ENCODE data around the gene C1QTNF8.

DNA sequence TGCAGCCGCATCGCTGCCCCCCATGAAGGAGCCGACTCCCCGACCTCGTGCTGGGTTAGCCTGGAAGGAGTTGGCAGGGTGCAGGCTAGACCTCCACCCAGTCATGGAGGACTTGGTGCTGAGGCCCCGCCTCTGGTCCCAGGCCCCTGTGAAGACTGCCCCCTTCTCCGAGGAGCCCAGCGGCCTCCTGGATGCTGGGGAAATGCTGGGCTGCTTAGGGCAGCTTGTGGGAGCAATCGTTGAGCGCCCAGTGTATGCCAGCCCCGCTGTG lies 21.7 kb downstream of the C1QTNF8 start:
- TF ChIP-seq, protein P1, sequence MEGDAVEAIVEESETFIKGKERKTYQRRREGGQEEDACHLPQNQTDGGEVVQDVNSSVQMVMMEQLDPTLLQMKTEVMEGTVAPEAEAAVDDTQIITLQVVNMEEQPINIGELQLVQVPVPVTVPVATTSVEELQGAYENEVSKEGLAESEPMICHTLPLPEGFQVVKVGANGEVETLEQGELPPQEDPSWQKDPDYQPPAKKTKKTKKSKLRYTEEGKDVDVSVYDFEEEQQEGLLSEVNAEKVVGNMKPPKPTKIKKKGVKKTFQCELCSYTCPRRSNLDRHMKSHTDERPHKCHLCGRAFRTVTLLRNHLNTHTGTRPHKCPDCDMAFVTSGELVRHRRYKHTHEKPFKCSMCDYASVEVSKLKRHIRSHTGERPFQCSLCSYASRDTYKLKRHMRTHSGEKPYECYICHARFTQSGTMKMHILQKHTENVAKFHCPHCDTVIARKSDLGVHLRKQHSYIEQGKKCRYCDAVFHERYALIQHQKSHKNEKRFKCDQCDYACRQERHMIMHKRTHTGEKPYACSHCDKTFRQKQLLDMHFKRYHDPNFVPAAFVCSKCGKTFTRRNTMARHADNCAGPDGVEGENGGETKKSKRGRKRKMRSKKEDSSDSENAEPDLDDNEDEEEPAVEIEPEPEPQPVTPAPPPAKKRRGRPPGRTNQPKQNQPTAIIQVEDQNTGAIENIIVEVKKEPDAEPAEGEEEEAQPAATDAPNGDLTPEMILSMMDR (conservative IDR thresholded peaks at IDR 0.05 in 1 of 2, IDR thresholded peaks at IDR 0.05 in 1 of 2; ENCODE audit: extremely low read depth in 1 of 2, insufficient read depth in 1 of 2, low read depth in 1 of 2, low read length in 2 of 2) = no peak
- no peak for TF ChIP-seq EZH2 (IDR thresholded peaks at IDR 0.05; ENCODE audit: borderline replicate concordance, low read length)

Measured in mammary epithelial cell (primary cell).